Prostate gland (tissue), 2 donors: Measurements from ENCODE around the gene SMO.

Experiments
- CTCF ChIP-seq, 4 experiments: fragments of 200-600 bp in 2 of 4; fragments of 450-650 bp in 2 of 4; sonication (generic) in 2 of 4; IDR thresholded peaks; 1 replicate in 3 of 4; 2 replicates in 1 of 4; pipeline ENCODE4 v1.5.1; 2016 to 2019; ENCODE audit warnings: antibody characterized with exemption in 4 of 4, mild to moderate bottlenecking in 2 of 4, moderate library complexity in 2 of 4
- POLR2A ChIP-seq: fragments of 450-650 bp; IDR thresholded peaks from one replicate; pipeline ENCODE4 v1.6.1; 2016; ENCODE audit warnings: antibody characterized with exemption, mild to moderate bottlenecking
- POLR2AphosphoS5 ChIP-seq: sonication (generic); formaldehyde crosslinking; IDR thresholded peaks from one replicate; pipeline ENCODE4 v1.6.1; 2017; ENCODE audit warnings: antibody characterized with exemption

- TF ChIP-seq CTCF (IDR thresholded peaks at IDR 0.05) (no peak), POLR2A (no peak), POLR2AphosphoS5 (no peak)
Observed at GRCh38 chr7:129238546-129238945, 50.1 kb downstream of the SMO start.
